Natural killer cell treated with Interleukin-12 subunit alpha and Interleukin-12 subunit beta and Interleukin-15 and Interleukin-18, amount 100 ng/mL, for 72 hours (primary cell): ENCODE results near the gene PTGDS. TPM values are rescaled to one million over a fixed set of nuclear protein-coding genes. Genes with fewer than 3 reads are reported as not detected.

ENCODE experiments used
- ATAC-seq, 2 donors: fragments of 150-1000 bp; cut with Tn5 transposase in 1 of 2; sonication (Bioruptor Pico), chemical (Tn5 transposase) in 1 of 2; 2 replicates each; pipeline ENCODE4 v1.10.0; 2021
- DNase-seq: peaks from one replicate; pipeline ENCODE4 v3.0.0; 2022; ENCODE audit warnings: low spot score
- H3K27ac Mint-ChIP-seq, 2 donors: 1 replicate in 1 of 2; 2 replicates in 1 of 2; pipeline ENCODE4 v1.8.0; 2022; ENCODE audit warnings: mixed read lengths in 2 of 2, mild to moderate bottlenecking in 1 of 2, moderate library complexity in 1 of 2
- H3K27me3 Mint-ChIP-seq, 2 donors: 1 replicate in 1 of 2; 2 replicates in 1 of 2; pipeline ENCODE4 v1.8.0; 2022; ENCODE audit warnings: mixed read lengths in 2 of 2
- H3K36me3 Mint-ChIP-seq: one replicate; pipeline ENCODE4 v1.8.0; 2022; ENCODE audit warnings: mixed read lengths
- H3K4me1 Mint-ChIP-seq, 2 donors: 1 replicate in 1 of 2; 2 replicates in 1 of 2; pipeline ENCODE4 v1.8.0; 2022; ENCODE audit warnings: low read depth in 2 of 2, mixed read lengths in 2 of 2, mild to moderate bottlenecking in 1 of 2
- H3K4me3 Mint-ChIP-seq: one replicate; pipeline ENCODE4 v1.8.0; 2022; ENCODE audit warnings: mixed read lengths
- H3K9me3 Mint-ChIP-seq: 2 replicates; pipeline ENCODE4 v1.8.0; 2022; ENCODE audit warnings: mixed read lengths
- total RNA-seq, 2 donors: library from RNA; stranded (reverse); gene quantifications; one replicate each; pipeline ENCODE4 v1.2.3, GENCODE V29; 2022

Gene PTGDS
- total RNA-seq, 2 donors from 2014 or later, result 1.7 to 4.4 TPM

DNA sequence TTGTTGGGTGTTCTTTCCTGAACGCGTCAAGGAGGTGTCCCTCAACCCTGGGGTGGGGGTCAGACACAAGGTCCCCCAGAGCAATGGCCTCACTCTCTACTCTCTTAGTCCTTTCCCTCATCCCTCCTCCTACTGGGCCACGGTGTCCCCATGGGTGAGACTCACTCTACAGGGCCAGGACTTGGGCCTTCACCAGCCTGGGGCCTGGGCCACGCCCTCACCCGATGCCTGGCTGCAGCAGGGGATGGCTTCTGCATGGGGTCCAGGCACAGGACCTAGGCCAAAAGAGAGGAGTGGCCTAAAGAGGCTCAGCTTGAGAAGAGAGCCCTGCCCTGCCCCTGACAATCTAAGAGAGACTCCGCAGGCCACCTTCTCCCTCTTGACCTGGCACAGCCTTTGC is 19.4 kb upstream of the PTGDS start:
- DNase-seq (no peak), ATAC-seq (no peak)
- H3K36me3 Mint-ChIP-seq, result no peaks in the 10 kb centered on the region
- H3K27ac Mint-ChIP-seq, result no peak overlapping the region
- peaks cover 17 to 41% of the 10 kb centered on the region in 2 donors for H3K4me1 Mint-ChIP-seq
- H3K27me3 Mint-ChIP-seq, result no peaks in the 10 kb centered on the region
- no peak overlapping the region for H3K4me3 Mint-ChIP-seq
- H3K9me3 Mint-ChIP-seq, result peaks cover 4% of the 10 kb centered on the region

- H3K4me1 Mint-ChIP-seq, result peaks cover 22 to 46% of the 10 kb centered on the region in 2 donors
- H3K9me3 Mint-ChIP-seq, result peaks cover 4% of the 10 kb centered on the region
- H3K27me3 Mint-ChIP-seq, result no peaks in the 10 kb centered on the region
- no peak overlapping the region for H3K4me3 Mint-ChIP-seq
- ATAC-seq (no peak), DNase-seq (no peak)
- H3K27ac Mint-ChIP-seq, result no peak overlapping the region
- H3K36me3 Mint-ChIP-seq, result no peaks in the 10 kb centered on the region
Observed at GRCh38 chr9:136958473-136958872, 18.8 kb upstream of the PTGDS start.

DNA sequence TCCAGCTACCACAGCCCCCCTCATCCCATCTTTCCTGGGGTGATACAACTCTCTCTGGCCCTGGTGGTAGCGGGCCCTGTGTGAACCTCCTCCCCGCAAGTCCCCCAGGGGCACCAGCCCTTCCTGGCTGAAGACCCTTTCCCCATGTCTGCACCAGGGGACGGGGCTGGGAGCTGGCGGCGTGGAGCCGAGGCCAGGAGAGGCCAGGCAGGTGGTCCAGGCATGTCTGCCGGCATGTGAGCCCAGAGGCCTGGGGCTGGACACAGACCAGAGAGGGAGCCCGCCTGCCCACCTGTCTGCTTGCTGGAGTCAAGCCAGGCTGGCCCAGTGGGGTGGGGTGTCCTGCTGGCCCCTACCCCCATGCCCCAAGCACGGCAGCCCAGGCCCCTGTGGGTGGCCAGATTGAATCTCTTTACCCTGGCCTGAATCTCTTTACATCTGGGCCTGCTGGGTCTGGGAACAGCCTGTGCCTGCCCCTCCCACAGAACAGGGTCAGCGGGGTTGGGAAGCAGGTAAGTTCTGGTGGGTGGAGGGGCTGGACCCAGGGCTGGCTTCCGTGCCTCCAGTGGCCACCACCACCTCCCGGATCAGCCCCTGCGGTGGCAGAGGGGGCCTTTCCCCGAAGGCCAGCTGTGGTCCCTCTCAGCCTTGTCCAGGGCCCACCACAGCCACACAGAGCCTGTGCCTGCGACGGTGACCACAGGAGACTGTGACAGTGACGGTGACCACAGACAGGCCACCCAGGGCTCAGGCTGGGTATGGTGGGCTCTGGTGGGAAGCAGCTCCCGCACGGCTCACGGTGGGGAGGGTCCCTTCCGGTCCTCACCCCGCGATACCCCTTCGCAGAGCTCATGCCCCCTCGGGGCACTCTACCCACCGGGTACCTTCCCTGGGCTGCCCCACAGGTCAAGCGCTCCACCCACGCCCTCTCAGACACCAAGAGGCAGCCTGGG is 18.1 kb upstream of the PTGDS start:
- no peaks in the 10 kb centered on the region for H3K27me3 Mint-ChIP-seq

GRCh38 chr9:136960212-136960937 is 16.9 kb upstream of the PTGDS start:
- DNase-seq (no peak), ATAC-seq (peak in 1 of 2 donors; percentile 2)
- Mint-ChIP-seq H3K27me3 (no peaks in the 10 kb centered on the region), H3K4me1 (peaks cover 22 to 39% of the 10 kb centered on the region in 2 donors), H3K4me3 (peak overlapping the region; percentile 44), H3K9me3 (peaks cover 4% of the 10 kb centered on the region), H3K36me3 (no peaks in the 10 kb centered on the region), H3K27ac (peak overlapping the region in 1 of 2 donors; percentile 58)

More for the DNA sequence above, 18.1 kb upstream of the PTGDS start:
- H3K9me3 Mint-ChIP-seq, result peaks cover 4% of the 10 kb centered on the region
- H3K27ac Mint-ChIP-seq, result peak overlapping the region in 1 of 2 donors; percentile 58
- no peak for DNase-seq
- no peaks in the 10 kb centered on the region for H3K36me3 Mint-ChIP-seq
- H3K4me3 Mint-ChIP-seq, result no peak overlapping the region
- ATAC-seq, result peak; percentile 31 to 60
- H3K4me1 Mint-ChIP-seq, result peaks cover 22 to 46% of the 10 kb centered on the region in 2 donors

DNA sequence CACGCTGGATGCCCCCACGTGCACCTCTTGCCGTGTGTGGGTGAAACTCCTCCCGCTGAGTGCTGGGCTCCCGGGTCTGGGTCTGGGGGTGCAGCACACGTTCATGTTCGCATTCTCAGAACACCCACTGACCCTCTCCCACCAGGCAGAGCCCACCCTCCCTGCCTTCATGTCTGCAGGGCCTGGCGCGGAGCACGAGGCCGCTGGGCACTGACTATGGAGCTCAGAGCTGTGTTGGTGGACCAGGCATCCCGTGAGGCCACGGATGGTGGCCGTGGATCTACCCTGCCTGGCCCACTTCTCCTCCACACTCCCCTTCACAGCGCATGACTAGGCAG is 16.4 kb upstream of the PTGDS start:
- ATAC-seq, result no peak
- DNase-seq, result no peak
- H3K27me3 Mint-ChIP-seq, result no peaks in the 10 kb centered on the region
- no peaks in the 10 kb centered on the region for H3K36me3 Mint-ChIP-seq
- H3K9me3 Mint-ChIP-seq, result peaks cover 4% of the 10 kb centered on the region
- no peak overlapping the region for H3K4me3 Mint-ChIP-seq
- H3K27ac Mint-ChIP-seq, result no peak overlapping the region
- H3K4me1 Mint-ChIP-seq, result peaks cover 27 to 43% of the 10 kb centered on the region in 2 donors

DNA sequence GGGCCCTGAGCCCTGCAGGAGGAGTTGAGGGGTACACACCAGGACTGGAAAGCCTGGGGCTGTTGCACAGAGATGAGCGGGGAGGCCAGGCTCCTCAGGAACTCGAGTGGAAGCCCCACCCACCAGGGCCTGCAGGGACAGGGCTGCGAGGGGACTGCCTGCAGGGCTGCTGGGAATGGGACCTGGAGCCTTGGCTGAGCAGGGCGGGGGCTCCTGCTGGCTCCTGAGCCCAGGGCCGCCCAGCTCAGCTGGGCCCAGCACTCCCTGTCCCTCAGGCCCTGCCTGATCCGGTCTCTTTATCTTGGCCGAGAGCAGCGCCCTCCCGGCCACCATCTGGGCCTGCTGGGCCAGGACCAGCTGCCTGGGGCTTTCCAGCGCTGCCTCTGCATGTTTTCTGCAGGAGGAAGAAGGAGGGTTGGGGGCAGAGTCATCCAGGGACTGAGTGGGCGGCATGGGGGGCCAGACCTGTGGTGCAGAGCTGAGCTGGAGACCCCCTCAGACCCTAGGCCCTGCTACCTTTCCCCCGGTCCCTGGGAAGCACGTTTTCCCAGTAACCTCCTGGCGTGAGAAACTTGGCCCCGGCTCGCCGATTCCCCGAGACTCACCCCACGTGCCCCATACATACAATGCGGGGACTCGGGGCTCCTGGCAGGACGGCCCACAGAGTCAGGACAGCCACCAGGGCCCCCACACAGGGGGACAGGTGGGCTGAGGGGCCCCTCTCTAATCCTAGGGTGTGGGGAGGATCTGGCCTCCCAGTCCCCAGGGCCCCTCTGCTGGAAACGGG is 15.8 kb upstream of the PTGDS start:
- H3K27ac Mint-ChIP-seq, result no peak overlapping the region
- ATAC-seq (no peak), DNase-seq (no peak)
- no peak overlapping the region for H3K4me3 Mint-ChIP-seq
- peaks cover 4% of the 10 kb centered on the region for H3K9me3 Mint-ChIP-seq
- H3K36me3 Mint-ChIP-seq, result no peaks in the 10 kb centered on the region
- peaks cover 27 to 43% of the 10 kb centered on the region in 2 donors for H3K4me1 Mint-ChIP-seq
- no peaks in the 10 kb centered on the region for H3K27me3 Mint-ChIP-seq

- H3K4me3 Mint-ChIP-seq, result no peak overlapping the region
- DNase-seq (no peak), ATAC-seq (no peak)
- H3K9me3 Mint-ChIP-seq, result no peaks in the 10 kb centered on the region
- peaks cover 23 to 39% of the 10 kb centered on the region in 2 donors for H3K4me1 Mint-ChIP-seq
- H3K27ac Mint-ChIP-seq, result no peak overlapping the region
- no peaks in the 10 kb centered on the region for H3K36me3 Mint-ChIP-seq
- no peaks in the 10 kb centered on the region for H3K27me3 Mint-ChIP-seq
Observed at GRCh38 chr9:136962163-136962562, 15.1 kb upstream of the PTGDS start.

- H3K9me3 Mint-ChIP-seq, result no peaks in the 10 kb centered on the region
- H3K27me3 Mint-ChIP-seq, result no peaks in the 10 kb centered on the region
- H3K27ac Mint-ChIP-seq, result no peak overlapping the region
- H3K36me3 Mint-ChIP-seq, result no peaks in the 10 kb centered on the region
- H3K4me1 Mint-ChIP-seq, result peaks cover 23 to 35% of the 10 kb centered on the region in 2 donors
- DNase-seq, result no peak
- ATAC-seq, result no peak
- H3K4me3 Mint-ChIP-seq, result no peak overlapping the region
Observed at GRCh38 chr9:136962701-136963248, 14.5 kb upstream of the PTGDS start.

DNA sequence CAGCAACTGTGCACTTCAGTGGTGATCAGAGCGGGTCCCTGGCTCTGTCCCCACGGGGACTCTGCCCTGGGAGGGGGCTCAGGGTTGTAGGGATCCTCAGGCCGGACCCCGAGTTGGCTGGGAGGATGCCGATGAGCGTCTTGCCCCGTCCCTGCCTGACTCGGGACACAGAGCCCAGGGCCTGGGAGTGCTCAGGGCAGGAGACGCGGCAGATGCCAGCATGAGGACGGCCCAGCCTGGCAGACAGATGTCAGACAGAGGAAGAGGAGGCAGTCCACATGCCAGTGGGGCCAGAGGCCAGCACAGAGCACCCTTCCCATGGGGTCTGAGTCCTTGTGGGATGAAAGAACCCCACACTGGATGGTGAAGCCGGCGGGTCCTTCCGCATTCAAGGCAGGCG is 14.0 kb upstream of the PTGDS start:
- H3K4me1 Mint-ChIP-seq, result peaks cover 23 to 30% of the 10 kb centered on the region in 2 donors
- no peaks in the 10 kb centered on the region for H3K27me3 Mint-ChIP-seq
- H3K4me3 Mint-ChIP-seq, result no peak overlapping the region
- ATAC-seq (no peak), DNase-seq (no peak)
- H3K27ac Mint-ChIP-seq, result no peak overlapping the region
- no peaks in the 10 kb centered on the region for H3K9me3 Mint-ChIP-seq
- H3K36me3 Mint-ChIP-seq, result no peaks in the 10 kb centered on the region

GRCh38 chr9:136963751-136964150 is 13.6 kb upstream of the PTGDS start:
- Mint-ChIP-seq H3K4me1 (peaks cover 23 to 29% of the 10 kb centered on the region in 2 donors), H3K27ac (no peak overlapping the region), H3K27me3 (no peaks in the 10 kb centered on the region), H3K9me3 (no peaks in the 10 kb centered on the region), H3K36me3 (no peaks in the 10 kb centered on the region), H3K4me3 (no peak overlapping the region)
- DNase-seq, result no peak
- ATAC-seq, result no peak

DNA sequence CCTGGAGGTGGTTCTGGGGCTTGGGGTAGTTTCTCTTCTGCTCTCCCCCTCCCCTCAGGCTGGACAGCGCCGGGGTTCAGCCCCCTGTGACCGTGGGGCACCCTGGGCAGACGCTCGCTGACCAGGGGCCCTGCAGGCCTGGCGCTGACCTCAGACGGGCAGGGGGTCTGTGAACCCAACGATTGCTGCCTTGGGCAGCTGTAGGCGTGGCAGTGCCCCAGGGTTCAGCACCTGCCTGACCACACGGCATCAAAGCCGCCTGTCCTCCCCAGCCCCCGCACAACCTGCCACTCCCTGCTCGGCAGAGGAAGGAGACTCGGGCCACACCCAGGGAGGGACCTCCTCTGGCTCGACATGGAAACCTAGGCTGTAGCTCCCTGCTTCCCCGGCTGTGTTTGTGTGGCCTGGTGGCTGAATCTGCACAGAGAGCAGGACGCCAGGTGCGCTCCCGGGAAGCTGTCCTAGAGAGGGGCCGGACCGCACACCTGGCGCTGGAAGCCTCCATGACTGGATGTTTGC is 13.1 kb upstream of the PTGDS start:
- no peak for ATAC-seq
- Mint-ChIP-seq H3K4me3 (no peak overlapping the region), H3K4me1 (peaks cover 23 to 27% of the 10 kb centered on the region in 2 donors), H3K27ac (no peak overlapping the region), H3K9me3 (no peaks in the 10 kb centered on the region), H3K36me3 (no peaks in the 10 kb centered on the region), H3K27me3 (no peaks in the 10 kb centered on the region)
- no peak for DNase-seq

DNA sequence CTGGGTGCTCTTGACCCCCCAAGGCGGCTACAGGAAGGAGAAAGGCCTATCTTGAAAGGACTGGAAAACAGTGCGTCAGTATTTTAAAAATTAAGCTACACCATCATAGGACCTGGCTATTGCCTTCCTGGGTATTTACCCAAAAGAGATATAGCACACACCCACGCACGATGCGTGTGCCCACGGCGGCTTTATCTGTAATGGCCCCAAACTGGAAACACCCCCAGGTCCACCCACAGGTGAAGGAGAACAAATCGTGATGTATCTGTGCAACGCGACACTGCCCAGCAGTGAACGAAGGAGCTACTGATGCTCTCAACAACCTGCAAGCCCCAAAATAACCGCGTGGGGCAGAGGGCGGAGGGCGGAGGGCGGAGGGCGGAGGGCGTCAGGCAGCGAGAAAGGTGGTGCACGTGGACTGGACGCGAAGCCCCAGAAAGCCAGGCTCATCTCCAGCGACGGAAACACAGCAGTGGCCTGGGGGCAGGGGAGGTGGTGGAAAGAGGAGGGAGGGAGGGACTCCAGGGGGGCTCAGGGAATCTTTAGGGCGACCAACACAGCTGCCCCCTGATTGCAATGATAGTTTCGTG is 12.4 kb upstream of the PTGDS start:
- no peak overlapping the region for H3K4me3 Mint-ChIP-seq
- peaks cover 22 to 27% of the 10 kb centered on the region in 2 donors for H3K4me1 Mint-ChIP-seq
- DNase-seq (no peak), ATAC-seq (no peak)
- H3K36me3 Mint-ChIP-seq, result no peaks in the 10 kb centered on the region
- H3K27me3 Mint-ChIP-seq, result no peaks in the 10 kb centered on the region
- H3K9me3 Mint-ChIP-seq, result no peaks in the 10 kb centered on the region
- no peak overlapping the region for H3K27ac Mint-ChIP-seq
